Measurements from ENCODE around the gene TFEB.

DNA sequence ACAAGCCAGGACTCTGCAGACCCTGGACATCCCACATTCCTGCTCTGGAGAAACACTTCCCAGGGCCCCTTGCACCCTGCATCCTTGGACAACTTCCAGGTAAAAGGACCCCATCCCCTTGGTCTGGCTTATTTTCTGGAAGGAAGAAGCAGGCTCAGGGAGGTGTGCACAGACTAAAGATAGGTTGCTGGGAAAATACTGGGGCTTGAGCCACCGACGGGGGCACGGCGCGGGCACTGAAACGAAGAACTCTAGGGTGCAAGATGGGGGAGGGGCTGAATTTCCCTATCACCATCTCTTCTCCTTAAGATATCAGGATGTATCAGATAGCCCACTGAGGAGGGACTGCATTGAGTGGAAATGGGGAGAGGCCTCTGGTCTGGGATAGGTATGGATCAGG, 43.5 kb upstream of the TFEB start:
- TF ChIP-seq, protein P1, sequence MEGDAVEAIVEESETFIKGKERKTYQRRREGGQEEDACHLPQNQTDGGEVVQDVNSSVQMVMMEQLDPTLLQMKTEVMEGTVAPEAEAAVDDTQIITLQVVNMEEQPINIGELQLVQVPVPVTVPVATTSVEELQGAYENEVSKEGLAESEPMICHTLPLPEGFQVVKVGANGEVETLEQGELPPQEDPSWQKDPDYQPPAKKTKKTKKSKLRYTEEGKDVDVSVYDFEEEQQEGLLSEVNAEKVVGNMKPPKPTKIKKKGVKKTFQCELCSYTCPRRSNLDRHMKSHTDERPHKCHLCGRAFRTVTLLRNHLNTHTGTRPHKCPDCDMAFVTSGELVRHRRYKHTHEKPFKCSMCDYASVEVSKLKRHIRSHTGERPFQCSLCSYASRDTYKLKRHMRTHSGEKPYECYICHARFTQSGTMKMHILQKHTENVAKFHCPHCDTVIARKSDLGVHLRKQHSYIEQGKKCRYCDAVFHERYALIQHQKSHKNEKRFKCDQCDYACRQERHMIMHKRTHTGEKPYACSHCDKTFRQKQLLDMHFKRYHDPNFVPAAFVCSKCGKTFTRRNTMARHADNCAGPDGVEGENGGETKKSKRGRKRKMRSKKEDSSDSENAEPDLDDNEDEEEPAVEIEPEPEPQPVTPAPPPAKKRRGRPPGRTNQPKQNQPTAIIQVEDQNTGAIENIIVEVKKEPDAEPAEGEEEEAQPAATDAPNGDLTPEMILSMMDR (IDR thresholded peaks at IDR 0.05; ENCODE audit: extremely low read depth in 1 of 2, insufficient read depth in 1 of 2, low read depth in 1 of 2, low read length in 2 of 2): no peak
- no peak for TF ChIP-seq POLR2A (IDR thresholded peaks at IDR 0.05; ENCODE audit: low read depth, low read length)

Data from endothelial cell of umbilical vein (primary cell).